Skeletal muscle satellite cell (primary cell): ENCODE measurements around the gene NFASC.

Experiments used
- H3K27me3 ChIP-seq: 2 replicates; pipeline ENCODE4 v1.7.0; 2013; ENCODE audit warnings: low read length; ENCODE audit not compliant: control insufficient read depth, insufficient read depth
- H3K36me3 ChIP-seq: 2 replicates; pipeline ENCODE4 v1.7.0; 2013; ENCODE audit warnings: mild to moderate bottlenecking, control low read depth, low read length; ENCODE audit not compliant: insufficient read depth
- H3K4me1 ChIP-seq: 2 replicates; pipeline ENCODE4 v1.7.0; 2013; ENCODE audit warnings: low read length; ENCODE audit not compliant: control insufficient read depth, insufficient read depth
- H3K4me2 ChIP-seq: 2 replicates; pipeline ENCODE4 v1.7.0; 2013; ENCODE audit warnings: mild to moderate bottlenecking, low read length
- H3K4me3 ChIP-seq: 2 replicates; pipeline ENCODE4 v1.7.0; 2013; ENCODE audit warnings: low read length
- H3K9ac ChIP-seq: 2 replicates; pipeline ENCODE4 v1.7.0; 2013; ENCODE audit warnings: mild to moderate bottlenecking, low read depth, low read length, moderate library complexity
- H3K9me3 ChIP-seq: replicated peaks from 2 replicates; pipeline ENCODE4 v1.7.0; 2013; ENCODE audit warnings: mild to moderate bottlenecking, control low read depth, low read length

The NFASC gene

DNA sequence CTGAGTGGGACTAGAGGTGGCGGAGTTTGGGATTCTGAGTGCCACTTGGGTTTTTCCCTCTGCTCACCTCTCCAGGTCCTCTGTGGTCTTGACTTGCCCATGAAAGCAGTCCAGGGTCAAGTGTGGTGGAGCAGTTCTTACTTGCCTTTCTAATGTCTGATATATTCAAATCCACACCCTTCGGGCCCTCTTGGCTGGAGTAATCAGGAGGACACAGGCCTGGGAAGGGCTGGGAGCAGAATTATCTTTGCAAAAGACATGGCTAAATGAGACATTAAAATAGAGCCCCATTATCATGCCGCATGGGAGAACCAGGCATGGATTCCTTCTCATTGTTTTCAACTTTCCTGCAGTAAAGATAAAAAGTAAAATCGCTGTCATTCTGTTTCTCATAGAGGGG lies 74.0 kb downstream of the NFASC start:
- H3K27me3 ChIP-seq, result peaks cover 4% of the 10 kb centered on the region
- H3K9me3 ChIP-seq, result no peaks in the 10 kb centered on the region
- no peaks in the 10 kb centered on the region for H3K36me3 ChIP-seq
- no peak overlapping the region for H3K9ac ChIP-seq
- no peak overlapping the region for H3K4me3 ChIP-seq
- H3K4me2 ChIP-seq, result no peak overlapping the region
- no peaks in the 10 kb centered on the region for H3K4me1 ChIP-seq

DNA sequence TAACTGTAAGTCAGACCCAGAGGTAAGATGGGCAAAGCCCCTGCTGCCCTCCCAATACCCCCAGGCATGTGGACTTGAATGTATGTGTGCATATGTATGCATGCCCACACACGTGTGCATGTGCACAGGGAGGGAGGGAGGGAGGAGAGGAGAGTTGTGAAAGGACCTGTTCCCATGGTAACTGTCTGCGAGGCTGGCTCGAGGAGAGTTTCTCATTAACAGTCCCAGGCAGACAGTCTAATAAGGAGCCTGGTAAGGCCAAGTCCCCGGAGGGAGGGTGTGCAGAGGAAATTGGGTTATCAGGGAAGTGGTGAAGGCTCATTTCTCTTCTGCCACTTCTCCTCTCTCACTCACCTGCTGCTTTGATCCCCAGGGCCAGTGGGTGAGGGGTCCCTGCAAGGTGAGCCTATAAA lies 74.9 kb downstream of the NFASC start:
- Histone ChIP-seq H3K4me3 (no peak overlapping the region), H3K9me3 (no peaks in the 10 kb centered on the region), H3K27me3 (peaks cover 6% of the 10 kb centered on the region), H3K4me1 (no peaks in the 10 kb centered on the region), H3K36me3 (no peaks in the 10 kb centered on the region), H3K9ac (no peak overlapping the region), H3K4me2 (no peak overlapping the region)

DNA sequence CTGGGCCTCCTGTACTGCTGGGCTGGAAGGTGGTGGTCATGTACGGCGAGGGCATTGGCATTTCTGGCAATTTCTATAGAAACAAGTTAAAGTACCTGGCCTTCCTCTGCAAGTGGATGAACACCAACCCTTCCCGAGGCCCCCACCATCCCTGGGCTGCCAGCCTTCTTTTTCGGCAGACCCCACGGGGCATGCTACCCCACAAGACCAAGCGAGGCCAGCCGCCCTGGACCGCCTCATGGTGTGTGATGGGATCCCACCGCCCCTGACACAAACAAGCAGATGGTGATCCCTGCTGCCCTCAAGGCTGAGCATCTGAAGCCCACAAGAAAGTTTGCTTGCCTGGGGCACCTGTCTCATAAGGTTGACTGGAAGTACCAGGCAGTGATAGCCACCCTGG lies 76.0 kb downstream of the NFASC start:
- Histone ChIP-seq H3K4me3 (no peak overlapping the region), H3K27me3 (peaks cover 3% of the 10 kb centered on the region), H3K4me1 (no peaks in the 10 kb centered on the region), H3K9me3 (no peaks in the 10 kb centered on the region), H3K36me3 (no peaks in the 10 kb centered on the region), H3K9ac (no peak overlapping the region), H3K4me2 (no peak overlapping the region)

DNA sequence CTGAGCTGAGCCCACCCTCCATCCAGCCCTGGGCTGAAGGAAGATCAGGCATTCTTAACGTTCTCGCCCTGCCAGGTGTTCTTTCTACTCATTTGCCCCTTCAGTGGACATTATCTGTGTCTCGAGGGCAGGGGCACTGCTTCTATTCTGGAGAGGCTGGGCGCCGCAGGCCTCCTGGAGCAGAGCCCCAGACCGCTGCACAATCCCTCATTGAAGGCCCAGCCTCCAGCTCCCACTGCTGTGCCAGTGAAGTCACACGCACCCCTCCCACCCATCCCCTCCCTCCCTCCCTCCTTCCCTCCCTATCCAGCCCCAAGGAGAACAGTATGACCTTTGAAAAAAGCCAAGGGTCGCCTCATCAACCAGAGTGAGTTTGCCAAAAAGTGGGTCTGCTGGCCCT lies 76.7 kb downstream of the NFASC start:
- Histone ChIP-seq H3K4me2 (no peak overlapping the region), H3K9me3 (no peaks in the 10 kb centered on the region), H3K27me3 (peaks cover 3% of the 10 kb centered on the region), H3K9ac (no peak overlapping the region), H3K36me3 (no peaks in the 10 kb centered on the region), H3K4me3 (no peak overlapping the region), H3K4me1 (no peaks in the 10 kb centered on the region)

DNA sequence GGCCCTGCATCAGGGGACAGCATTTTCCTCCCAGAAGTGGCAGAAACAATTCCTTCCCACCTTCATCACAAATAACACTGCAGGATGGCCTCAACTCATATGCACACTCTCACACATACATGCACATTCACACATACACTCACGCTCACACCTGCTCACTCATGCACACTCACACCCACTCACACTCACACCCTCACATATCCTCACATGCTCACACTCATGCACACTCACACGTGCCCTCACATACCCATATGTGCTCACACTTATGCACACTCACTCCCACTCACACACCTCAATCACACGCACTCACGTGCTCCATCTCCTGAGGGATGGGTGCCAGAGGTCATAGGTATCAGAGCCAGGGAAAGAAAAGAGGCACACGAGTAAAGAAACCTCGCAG lies 77.1 kb downstream of the NFASC start:
- no peak overlapping the region for H3K4me2 ChIP-seq
- peaks cover 3% of the 10 kb centered on the region for H3K27me3 ChIP-seq
- H3K36me3 ChIP-seq, result no peaks in the 10 kb centered on the region
- no peak overlapping the region for H3K4me3 ChIP-seq
- H3K9ac ChIP-seq, result no peak overlapping the region
- no peaks in the 10 kb centered on the region for H3K9me3 ChIP-seq
- H3K4me1 ChIP-seq, result no peaks in the 10 kb centered on the region

DNA sequence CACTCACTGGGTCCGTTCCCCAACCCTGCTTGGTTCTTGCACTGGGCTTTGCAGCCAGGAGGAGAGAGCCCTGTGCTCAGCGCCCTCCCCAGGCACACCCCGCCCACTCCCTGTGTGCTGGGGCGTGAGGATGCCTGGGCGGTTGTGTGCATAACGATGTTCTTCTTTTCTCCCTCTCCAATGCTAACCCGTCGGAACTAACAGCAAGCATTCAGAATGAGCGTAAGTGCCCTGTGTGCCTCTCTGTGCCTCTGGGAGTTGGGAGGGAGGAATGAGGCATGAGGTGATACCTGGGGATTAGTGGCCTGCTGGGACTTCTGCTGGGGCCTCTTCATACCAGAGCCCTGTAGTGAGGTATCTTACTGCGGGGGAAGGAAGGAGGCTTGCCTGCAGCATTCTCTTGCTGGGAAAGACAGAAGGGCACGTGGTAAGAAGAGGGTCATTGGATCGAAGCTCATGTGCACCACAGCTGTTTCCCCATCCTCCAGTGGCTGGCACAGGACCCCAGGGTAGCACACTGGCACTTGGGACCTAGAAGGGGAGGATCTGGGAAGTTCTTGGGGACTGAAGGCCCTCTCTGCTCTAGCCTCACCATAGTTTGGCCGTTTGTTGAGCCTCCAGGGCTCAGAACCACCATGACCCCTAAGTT lies 79.8 kb downstream of the NFASC start:
- Histone ChIP-seq H3K9me3 (no peaks in the 10 kb centered on the region), H3K9ac (no peak overlapping the region), H3K27me3 (peaks cover 5% of the 10 kb centered on the region), H3K4me2 (no peak overlapping the region), H3K4me3 (no peak overlapping the region), H3K36me3 (no peaks in the 10 kb centered on the region), H3K4me1 (no peaks in the 10 kb centered on the region)

DNA sequence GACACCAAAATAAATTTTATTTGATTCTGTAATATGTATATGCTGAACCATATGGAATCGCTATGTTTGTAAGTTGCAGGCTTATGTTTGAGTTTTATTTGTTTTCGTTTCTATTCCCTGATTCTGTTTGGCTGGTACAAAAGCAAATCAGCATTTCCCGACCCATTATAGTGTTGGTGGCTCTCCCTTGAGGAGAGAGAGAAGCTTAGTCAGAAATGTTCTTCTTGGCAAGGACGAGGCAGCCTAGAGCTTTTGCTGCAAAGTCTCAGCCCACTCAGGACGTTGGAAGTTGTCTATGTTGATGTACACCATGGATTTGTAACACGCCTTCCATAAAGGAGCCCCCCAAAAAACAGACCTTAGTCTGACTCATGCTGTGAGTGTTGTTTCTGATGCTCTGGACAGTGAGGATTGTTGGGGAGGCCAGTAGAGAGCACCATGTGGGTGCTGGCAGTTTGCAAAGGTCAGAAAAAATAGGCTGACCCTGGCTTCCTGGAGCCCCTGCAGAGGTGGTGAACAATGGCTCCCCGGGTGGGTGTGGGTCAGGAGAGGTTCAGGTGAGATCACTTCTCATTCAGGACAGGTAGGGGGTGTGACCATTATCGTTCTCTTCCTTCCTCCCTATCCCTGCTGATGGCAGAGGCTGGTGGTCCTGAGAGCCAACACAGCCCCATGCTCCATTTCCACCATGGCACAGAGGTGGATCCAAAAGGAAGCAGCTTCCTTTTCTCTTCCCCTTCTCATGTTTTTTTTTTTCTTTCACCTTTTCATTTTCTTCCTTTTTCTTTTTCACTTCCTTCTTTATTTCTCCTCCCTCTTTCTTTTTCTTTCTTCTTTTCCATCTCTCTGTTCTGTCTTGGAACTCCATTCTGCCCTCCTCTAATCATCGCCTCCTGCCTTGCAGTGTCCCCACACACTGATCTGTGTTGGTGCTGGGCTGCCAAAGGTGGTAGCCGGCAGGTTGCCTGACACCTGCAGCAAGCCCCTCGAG lies 88.0 kb downstream of the NFASC start:
- Histone ChIP-seq H3K4me2 (no peak overlapping the region), H3K9ac (no peak overlapping the region), H3K4me3 (no peak overlapping the region), H3K4me1 (no peaks in the 10 kb centered on the region), H3K27me3 (peaks cover 18% of the 10 kb centered on the region), H3K36me3 (no peaks in the 10 kb centered on the region), H3K9me3 (no peaks in the 10 kb centered on the region)

DNA sequence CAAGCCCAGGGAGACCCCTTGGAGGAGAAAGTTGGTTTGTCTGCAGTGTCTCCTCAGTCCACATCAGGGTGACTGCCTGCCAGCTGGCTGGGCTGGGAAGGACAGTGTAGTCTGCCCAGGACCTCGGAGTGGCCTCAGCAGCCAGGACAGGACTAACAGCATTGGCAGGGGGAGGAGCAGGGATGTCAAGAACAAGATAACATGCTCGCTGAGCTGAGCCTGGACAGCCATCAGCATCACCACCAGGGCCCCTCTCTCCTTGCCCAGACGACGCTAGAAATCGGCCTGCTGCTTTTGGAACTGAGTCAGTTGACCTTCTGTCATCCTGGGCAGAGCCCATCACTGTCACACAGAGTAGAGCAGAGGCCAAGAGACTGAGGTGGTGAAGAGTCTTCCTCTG lies 88.7 kb downstream of the NFASC start:
- Histone ChIP-seq H3K27me3 (peaks cover 20% of the 10 kb centered on the region), H3K9ac (no peak overlapping the region)

DNA sequence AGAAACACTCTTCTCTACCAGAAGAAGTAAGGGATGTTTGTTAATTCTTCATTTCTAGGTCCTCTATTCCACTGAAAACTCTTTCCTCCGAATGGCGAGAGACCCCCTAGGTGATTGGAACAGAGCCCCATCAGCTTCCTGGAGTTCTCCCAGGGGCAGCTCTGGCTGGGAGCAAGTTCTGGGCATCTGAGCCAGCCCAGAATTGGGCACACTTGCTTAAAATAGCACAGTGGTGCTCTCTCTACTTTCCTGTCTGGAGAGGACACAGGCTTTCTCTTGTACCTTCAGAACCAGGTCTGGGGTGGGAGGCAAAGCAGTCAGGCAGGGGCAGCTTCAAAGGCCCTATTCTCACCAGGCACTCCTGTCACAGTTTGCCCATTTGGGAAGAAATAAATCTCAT lies 89.2 kb downstream of the NFASC start:
- no peak overlapping the region for H3K9ac ChIP-seq
- H3K9me3 ChIP-seq, result no peaks in the 10 kb centered on the region
- H3K4me3 ChIP-seq, result no peak overlapping the region
- H3K4me2 ChIP-seq, result no peak overlapping the region
- no peaks in the 10 kb centered on the region for H3K4me1 ChIP-seq
- no peaks in the 10 kb centered on the region for H3K36me3 ChIP-seq
- H3K27me3 ChIP-seq, result peaks cover 24% of the 10 kb centered on the region

More for the DNA sequence above, 88.7 kb downstream of the NFASC start:
- Histone ChIP-seq H3K9me3 (no peaks in the 10 kb centered on the region), H3K4me2 (no peak overlapping the region), H3K36me3 (no peaks in the 10 kb centered on the region), H3K4me1 (no peaks in the 10 kb centered on the region), H3K4me3 (no peak overlapping the region)

DNA sequence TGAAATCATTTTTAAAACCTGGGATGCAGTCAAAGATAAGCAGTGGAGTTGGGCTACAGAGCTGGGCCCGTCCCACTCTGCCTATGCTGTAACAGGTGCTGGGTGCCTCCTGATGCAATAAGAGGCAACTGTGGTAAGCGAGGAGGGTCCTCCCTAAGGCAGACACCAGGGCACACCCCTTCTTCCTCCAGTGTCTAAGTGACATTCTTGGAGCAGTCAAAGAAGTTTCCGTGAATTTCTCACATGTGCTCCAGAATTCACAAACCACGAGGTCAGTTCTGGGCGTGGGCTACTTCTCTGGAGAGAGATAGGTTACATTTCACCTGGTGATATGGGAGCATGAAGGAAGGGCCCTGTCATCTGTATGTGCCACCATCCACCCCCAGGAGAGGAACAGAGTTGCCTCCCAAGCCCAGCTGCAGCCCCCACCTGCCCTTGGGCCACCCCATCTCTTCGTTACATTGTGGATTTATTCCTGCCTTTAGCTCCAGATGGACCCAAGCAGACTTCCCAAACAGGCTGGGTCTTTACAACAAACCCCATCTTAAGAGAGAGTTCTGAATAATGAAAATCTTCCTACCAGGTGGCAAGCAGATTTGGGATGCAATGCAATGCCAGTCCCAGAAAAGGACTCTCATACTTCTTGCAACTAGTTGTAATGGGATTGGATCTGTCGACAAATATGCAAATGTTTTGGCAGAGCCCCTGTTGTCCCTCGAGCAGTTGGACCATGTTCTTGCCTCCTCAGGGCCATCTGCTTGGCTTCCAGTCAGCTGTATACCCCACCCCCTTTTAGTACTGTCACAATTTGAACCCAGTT lies 89.9 kb downstream of the NFASC start:
- H3K27me3 ChIP-seq, result peaks cover 26% of the 10 kb centered on the region
- no peak overlapping the region for H3K4me2 ChIP-seq
- H3K36me3 ChIP-seq, result no peaks in the 10 kb centered on the region
- H3K4me1 ChIP-seq, result no peaks in the 10 kb centered on the region
- H3K9me3 ChIP-seq, result no peaks in the 10 kb centered on the region
- H3K9ac ChIP-seq, result no peak overlapping the region
- no peak overlapping the region for H3K4me3 ChIP-seq

DNA sequence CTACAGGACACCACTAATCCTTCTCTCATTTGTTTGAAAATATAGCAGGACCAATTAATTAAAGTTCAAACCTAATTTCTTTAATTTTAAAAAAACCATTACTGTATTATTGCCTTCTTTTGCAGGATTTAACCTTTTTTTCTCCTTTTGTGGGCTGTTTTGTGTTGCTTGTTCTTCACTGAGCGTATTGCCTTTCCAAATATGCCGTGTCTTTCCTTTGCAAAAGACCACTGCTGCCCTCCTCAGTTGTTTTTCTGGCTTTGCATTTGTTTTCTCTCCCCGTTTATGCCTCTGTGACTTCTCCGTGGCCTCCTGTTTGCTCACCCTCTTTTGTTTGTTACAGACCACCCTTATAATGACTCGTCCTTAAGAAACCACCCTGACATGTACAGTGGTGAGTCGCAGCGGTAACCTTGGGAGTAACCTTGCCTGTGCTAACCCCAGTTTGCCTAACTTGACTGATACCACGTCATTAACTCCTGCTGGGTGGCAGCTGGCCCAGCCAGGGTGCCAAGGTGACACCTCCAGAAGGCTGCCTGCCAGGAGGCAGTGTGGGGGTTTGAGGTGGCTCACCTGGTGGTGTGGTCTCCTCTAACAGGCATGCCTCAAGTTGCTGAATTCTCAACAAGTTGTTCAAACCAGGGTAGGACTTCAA lies 91.2 kb downstream of the NFASC start:
- no peaks in the 10 kb centered on the region for H3K36me3 ChIP-seq
- no peaks in the 10 kb centered on the region for H3K4me1 ChIP-seq
- no peak overlapping the region for H3K4me2 ChIP-seq
- no peak overlapping the region for H3K4me3 ChIP-seq
- peaks cover 25% of the 10 kb centered on the region for H3K27me3 ChIP-seq
- no peak overlapping the region for H3K9ac ChIP-seq
- no peaks in the 10 kb centered on the region for H3K9me3 ChIP-seq
